ENCODE measurements around the gene HEPN1.
A peak's percentile ranks its signal among the peaks of the same experiment; 100 is the strongest.

The HEPN1 gene

GRCh38 chr11:124955035-124955434, 36.0 kb downstream of the HEPN1 start:
- H3K27ac ChIP-seq, result peak overlapping the region; percentile 81; the same call in 1 of the 2 replicates
- TF ChIP-seq, protein P1, sequence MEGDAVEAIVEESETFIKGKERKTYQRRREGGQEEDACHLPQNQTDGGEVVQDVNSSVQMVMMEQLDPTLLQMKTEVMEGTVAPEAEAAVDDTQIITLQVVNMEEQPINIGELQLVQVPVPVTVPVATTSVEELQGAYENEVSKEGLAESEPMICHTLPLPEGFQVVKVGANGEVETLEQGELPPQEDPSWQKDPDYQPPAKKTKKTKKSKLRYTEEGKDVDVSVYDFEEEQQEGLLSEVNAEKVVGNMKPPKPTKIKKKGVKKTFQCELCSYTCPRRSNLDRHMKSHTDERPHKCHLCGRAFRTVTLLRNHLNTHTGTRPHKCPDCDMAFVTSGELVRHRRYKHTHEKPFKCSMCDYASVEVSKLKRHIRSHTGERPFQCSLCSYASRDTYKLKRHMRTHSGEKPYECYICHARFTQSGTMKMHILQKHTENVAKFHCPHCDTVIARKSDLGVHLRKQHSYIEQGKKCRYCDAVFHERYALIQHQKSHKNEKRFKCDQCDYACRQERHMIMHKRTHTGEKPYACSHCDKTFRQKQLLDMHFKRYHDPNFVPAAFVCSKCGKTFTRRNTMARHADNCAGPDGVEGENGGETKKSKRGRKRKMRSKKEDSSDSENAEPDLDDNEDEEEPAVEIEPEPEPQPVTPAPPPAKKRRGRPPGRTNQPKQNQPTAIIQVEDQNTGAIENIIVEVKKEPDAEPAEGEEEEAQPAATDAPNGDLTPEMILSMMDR (conservative IDR thresholded peaks at IDR 0.05), result no peak

- H3K27ac ChIP-seq, result no peak overlapping the region
- TF ChIP-seq, protein P1 (conservative IDR thresholded peaks at IDR 0.05), result peak; percentile 90
These were observed 43.0 kb downstream of the HEPN1 start for GRCh38 chr11:124961972-124962609.

DNA sequence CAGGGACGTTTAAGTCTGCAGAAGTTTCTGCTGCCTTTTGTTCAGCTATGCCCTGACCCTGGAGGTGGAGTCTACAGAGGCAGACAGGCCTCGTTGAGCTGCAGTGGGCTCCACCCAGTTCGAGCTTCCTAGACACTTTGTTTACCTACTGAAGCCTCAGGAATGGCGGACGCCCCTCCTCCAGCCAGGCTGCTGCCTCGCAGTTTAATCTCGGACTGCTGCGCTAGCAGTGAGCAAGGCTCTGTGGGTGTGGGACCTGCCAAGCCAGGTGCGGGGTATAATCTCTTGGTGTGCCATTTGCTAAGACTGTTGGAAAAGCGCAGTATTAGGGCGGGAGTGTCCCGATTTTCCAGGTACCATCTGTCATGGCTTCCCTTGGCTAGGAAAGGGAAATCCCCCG, 49.1 kb downstream of the HEPN1 start:
- peak overlapping the region; percentile 34; the same call in 1 of the 2 replicates for H3K27ac ChIP-seq

Measured in VCaP (cell line).